NCI-H2227 (cell line): Measurements from ENCODE around the gene KLHL25.
"Not testable (repeated sequence)": the region's sequence is repeated elsewhere in the genome, so short reads cannot be mapped to it uniquely, and the experiment has no call there.

Experiments used
- DNase-seq: peaks from one replicate; lab custom pipeline; 2025; ENCODE audit not compliant: unreplicated experiment; lab: John Stamatoyannopoulos, UW

Gene KLHL25, protein sequence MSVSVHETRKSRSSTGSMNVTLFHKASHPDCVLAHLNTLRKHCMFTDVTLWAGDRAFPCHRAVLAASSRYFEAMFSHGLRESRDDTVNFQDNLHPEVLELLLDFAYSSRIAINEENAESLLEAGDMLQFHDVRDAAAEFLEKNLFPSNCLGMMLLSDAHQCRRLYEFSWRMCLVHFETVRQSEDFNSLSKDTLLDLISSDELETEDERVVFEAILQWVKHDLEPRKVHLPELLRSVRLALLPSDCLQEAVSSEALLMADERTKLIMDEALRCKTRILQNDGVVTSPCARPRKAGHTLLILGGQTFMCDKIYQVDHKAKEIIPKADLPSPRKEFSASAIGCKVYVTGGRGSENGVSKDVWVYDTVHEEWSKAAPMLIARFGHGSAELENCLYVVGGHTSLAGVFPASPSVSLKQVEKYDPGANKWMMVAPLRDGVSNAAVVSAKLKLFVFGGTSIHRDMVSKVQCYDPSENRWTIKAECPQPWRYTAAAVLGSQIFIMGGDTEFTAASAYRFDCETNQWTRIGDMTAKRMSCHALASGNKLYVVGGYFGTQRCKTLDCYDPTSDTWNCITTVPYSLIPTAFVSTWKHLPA

GRCh38 chr15:85794598-85795336 is at the start of gene KLHL25:
Gene KLHL25 (minus strand): TSS chr15:85794925. CDS start chr15:85769810, 25,115 bp downstream.
- peak; percentile 92 for DNase-seq

- no peak for DNase-seq
These were observed 46.1 kb upstream of the KLHL25 start for GRCh38 chr15:85840802-85841152.

- peak; percentile 82 for DNase-seq
These were observed 45.5 kb upstream of the KLHL25 start for GRCh38 chr15:85840079-85840801.

GRCh38 chr15:85839643-85840042 is 44.9 kb upstream of the KLHL25 start:
- DNase-seq, result no peak

DNA sequence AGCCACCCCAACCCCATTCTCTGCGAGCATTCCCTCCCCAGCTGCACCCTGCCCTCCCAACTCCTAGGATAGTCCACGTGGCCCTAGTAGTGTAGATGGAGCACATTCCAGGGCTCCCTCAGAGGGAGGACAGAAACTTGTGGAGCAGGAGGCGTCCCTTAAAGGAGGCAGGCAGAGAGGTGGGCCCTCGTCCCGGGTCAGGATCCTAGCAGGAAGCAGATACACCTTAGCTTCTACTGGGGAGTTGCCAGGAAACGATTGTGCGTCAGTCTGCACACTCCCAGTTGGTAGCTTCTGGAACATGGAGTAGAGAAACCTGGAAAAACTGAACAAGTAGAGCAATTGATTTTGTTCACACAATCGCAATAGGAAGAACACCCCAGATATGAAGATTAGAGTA is 43.9 kb upstream of the KLHL25 start:
- DNase-seq, result no peak

DNA sequence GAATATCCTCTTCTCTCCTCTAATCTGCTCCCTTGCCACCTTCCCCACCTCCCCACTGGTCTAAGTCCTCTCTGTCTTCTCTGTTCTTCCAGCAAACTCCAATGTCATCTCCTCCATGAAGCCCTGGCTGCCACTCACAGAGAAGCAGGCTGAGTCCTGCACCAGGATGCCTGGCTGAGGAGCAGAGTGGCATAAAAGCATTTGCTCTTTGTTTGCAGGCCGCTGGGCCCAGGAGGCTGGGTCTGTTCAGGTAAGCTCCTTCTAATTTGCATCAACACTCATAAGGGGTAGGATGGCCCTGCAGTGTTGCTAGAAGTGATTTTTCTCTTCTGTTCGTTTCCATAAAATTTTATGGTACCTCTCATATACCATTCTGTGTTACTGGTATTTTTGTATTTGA is 43.2 kb upstream of the KLHL25 start:
- DNase-seq, result no peak

- DNase-seq, result no peak
These were observed 42.3 kb upstream of the KLHL25 start for GRCh38 chr15:85837011-85837433.

GRCh38 chr15:85834651-85835050 is 39.9 kb upstream of the KLHL25 start:
- no peak for DNase-seq

DNA sequence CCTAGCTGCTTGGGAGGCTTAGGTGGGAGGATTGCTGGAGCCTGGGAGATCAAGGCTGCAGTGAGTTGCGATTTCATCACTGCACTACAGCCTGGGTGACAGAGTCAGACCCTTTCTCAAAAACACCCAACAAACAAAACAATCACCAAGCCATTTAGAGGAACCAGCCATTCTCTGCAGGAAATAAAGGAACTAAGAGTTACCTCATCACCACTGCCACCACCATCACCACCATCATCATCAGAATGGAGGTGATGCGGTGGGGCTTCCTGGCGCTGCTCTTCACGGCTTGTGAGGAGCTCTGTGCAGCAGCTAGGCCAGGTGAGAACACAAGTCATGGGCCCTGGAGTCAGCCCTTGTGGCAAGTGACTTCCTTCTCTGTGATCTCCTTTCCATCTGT is 37.7 kb upstream of the KLHL25 start:
- DNase-seq, result no peak

DNA sequence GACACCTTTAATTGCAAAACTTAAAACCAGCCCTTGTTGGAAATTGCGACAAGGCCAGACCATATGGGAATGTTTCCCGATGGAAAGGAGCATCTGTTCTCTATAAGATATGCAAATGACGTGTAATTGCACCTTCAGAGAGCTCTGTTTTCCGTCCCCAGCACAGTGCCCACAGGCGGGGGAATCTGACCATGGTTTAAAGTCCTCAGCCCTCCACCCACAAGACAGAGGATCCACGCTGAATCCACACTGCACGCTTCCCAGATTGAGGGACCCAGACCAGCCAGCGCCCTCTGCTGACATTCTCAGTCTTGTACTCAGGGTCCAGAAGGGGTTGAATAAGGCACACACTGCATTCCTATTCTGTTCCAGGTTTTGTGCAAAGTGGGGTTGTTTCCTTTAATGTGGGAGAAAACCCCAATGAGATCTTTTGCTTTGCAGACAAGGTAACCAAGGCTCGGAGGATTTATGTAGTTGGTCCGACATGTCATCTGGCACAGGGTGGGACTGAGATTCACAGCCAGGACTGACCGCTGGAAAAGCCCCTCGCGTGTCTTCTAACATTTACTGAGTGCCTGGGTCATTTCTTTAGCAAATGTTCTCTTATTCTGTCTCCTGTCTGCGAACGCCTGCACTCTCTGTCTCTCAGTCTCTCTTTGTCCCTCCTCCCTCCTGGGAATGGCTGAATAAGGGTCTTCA is 36.8 kb upstream of the KLHL25 start:
- DNase-seq, result peak; percentile 37

DNA sequence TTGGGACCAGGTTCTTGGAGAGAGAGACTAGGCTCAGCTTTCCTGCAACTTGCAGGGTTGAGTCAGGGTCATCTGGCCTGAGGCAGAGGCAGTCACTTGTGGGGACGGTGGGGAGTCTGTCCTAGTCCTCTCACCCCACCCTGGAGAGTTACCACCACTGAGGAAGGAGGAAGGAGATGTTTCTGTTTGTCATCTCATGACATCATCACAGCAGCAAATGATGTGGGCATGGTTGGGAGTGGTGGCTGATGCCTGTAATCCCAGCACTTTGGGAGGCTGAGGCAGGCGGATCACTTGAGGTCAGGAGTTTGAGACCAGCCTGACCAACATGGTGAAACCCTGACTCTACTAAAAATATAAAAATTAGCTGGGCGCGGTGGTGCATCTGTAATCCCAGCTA is 35.0 kb upstream of the KLHL25 start:
- DNase-seq, result not testable (repeated sequence)

GRCh38 chr15:85828874-85829273 is 34.1 kb upstream of the KLHL25 start:
- DNase-seq, result no peak

- no peak for DNase-seq
These were observed 33.4 kb upstream of the KLHL25 start for GRCh38 chr15:85828126-85828525.

- no peak for DNase-seq
These were observed 32.2 kb upstream of the KLHL25 start for GRCh38 chr15:85826756-85827515.

DNA sequence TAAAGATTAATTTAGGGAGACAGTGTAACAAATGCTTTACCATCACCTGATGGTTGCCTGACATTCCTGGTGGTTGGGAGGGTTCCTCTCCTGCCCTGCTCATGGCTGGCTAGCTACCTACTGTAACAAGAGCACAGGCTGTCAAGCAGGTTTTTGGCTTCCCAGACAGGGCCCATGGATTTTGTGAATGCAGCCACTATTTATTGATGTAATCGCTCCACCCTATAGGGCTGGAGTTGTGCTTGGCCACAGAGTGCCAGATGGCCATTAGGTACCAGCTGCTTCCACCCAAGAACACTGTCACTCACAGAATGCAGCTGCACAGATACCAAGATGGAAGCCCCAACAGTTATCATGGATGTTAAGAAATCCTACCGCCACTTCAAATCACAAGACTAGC is 31.0 kb upstream of the KLHL25 start:
- DNase-seq, result no peak

GRCh38 chr15:85825118-85825517 is 30.4 kb upstream of the KLHL25 start:
- DNase-seq, result no peak

DNA sequence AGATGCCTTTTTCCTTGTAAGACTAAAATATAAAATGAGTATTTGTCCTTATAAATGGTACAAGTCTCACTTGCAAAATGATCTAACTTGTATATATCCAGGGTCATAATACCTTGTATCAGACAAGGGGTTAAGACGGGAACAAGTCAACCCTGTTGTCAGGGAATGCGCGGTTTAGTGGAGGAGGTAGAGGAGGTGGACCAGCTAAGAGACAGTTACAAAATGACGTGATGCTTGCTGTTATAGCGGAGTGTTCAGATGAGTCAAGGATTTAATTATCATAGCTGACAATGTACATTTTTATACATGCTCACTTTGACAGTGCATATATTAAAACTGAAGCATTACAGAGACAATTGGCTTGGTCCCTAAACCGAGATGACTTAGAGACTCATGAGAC is 26.8 kb upstream of the KLHL25 start:
- no peak for DNase-seq

DNA sequence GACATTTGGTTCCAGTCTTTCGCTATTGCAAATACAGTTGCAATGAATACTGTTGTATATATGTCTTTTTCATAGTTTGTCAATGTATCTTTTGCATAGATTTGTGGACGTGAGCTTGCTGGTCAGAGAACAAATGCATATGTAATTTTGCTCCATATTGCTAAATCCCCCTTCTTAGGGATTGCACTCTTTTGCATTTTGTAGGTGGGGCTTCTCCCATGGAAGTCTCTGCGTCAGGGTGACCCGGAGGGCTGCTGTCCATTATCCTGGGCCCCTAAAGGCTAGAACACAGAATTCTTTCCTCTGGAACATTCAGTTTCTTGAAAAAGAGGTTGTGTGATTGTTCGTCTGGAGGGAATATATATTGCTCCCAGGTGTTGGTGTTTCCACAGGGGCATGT is 25.2 kb upstream of the KLHL25 start:
- no peak for DNase-seq

DNA sequence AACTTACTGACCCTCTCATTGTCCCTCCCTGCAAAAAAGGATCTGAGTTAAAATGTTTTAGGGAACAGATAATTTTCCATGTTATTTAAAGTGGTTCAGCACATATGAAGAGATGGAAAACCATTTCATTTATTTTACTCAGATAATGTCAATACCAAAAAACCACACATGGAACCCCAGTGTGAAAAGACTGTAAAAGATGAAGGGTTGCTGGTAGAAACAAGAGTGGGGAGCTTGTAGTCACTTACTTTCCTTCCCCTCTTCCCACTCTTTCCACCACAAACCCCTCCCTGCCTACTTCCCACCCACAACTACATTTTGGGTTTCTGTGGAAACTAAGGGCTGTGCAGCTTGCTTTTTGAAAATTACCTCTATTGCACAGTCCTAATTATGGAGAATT is 18.5 kb upstream of the KLHL25 start:
- no peak for DNase-seq

- DNase-seq, result no peak
These were observed 15.3 kb upstream of the KLHL25 start for GRCh38 chr15:85810075-85810474.
